ENCODE data around the gene CARS2.

The CARS2 gene

DNA sequence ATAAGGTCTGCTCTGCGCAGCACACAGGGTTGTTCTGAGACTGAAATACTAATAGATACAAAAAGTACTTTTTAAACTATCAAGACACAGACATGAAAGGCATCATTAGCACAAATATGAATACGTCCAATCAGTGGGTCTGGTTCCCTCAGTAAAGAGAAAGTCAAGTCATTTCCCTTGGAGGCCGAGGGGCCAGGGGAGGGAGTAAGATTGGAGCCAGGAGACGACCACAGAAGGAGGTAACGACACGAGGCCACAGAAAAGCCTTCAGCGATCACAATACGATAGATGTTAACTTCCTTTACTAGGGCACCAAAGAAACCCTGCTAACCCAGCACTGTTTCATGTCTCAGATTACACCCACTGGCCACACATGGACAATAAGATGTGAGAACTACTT is 5.3 kb downstream of the CARS2 start:
- H3K36me3 ChIP-seq (ENCODE audit: insufficient read depth, low read length): peaks cover 69% of the 10 kb centered on the region
- no peak overlapping the region for H2AFZ ChIP-seq (ENCODE audit: low read depth, low read length)
- H3K27me3 ChIP-seq (ENCODE audit: insufficient read depth, low read length, poor library complexity): no peaks in the 10 kb centered on the region
- no peak for DNase-seq
- H3K4me1 ChIP-seq (ENCODE audit: insufficient read depth, low read length): peaks cover 23% of the 10 kb centered on the region
- no peak overlapping the region for H3K9ac ChIP-seq (ENCODE audit: low read depth, low read length)
- H3K4me3 ChIP-seq (ENCODE audit: low read depth in 1 of 2, low read length in 2 of 2): no peak overlapping the region
- peaks cover 57% of the 10 kb centered on the region for H3K79me2 ChIP-seq (ENCODE audit: insufficient read depth, low read length)
- no peak for ATAC-seq (ENCODE audit: insufficient read depth, low read depth)
- H4K20me1 ChIP-seq (ENCODE audit: insufficient read depth, low read length): peaks cover 33% of the 10 kb centered on the region
- no peaks in the 10 kb centered on the region for H3K9me3 ChIP-seq (ENCODE audit: insufficient read depth, low read length, severe bottlenecking)
- no peak overlapping the region for H3K27ac ChIP-seq (ENCODE audit: low read length)
- TF ChIP-seq EZH2 (IDR thresholded peaks at IDR 0.05; ENCODE audit: borderline replicate concordance, low read depth, low read length, severe bottlenecking) (no peak), CTCF (IDR thresholded peaks at IDR 0.05; ENCODE audit: borderline replicate concordance, extremely low read depth, low read length, poor library complexity, severe bottlenecking) (no peak)
- no peak overlapping the region for H3K4me2 ChIP-seq (ENCODE audit: insufficient read depth, low read length)

DNA sequence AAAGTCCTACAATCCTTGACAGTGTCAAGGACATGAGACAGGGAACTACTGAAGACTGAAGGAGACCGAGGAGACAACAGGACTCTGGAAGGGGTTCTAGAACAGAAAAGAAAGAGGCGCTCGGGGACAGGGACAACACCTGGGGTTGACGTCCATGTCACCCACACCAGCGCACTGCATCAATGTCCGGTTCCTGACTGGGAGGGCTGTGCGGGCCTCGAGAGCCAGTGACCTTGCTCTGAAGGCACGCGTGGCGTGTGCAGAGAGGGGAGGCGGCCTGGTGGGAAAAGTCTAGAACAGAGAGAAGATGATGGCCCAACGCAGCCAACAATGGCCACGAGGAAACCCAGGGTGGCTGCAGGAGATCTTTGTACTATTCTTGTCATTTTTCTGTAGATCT is 5.7 kb downstream of the CARS2 start:
- peaks cover 53% of the 10 kb centered on the region for H3K79me2 ChIP-seq (ENCODE audit: insufficient read depth, low read length)
- ATAC-seq (ENCODE audit: insufficient read depth, low read depth): no peak
- peaks cover 21% of the 10 kb centered on the region for H3K4me1 ChIP-seq (ENCODE audit: insufficient read depth, low read length)
- H2AFZ ChIP-seq (ENCODE audit: low read depth, low read length): no peak overlapping the region
- no peak for DNase-seq
- no peak overlapping the region for H3K4me2 ChIP-seq (ENCODE audit: insufficient read depth, low read length)
- peaks cover 69% of the 10 kb centered on the region for H3K36me3 ChIP-seq (ENCODE audit: insufficient read depth, low read length)
- H4K20me1 ChIP-seq (ENCODE audit: insufficient read depth, low read length): peaks cover 33% of the 10 kb centered on the region
- H3K27ac ChIP-seq (ENCODE audit: low read length): no peak overlapping the region
- H3K9ac ChIP-seq (ENCODE audit: low read depth, low read length): no peak overlapping the region
- no peak overlapping the region for H3K4me3 ChIP-seq (ENCODE audit: low read depth in 1 of 2, low read length in 2 of 2)
- TF ChIP-seq EZH2 (IDR thresholded peaks at IDR 0.05; ENCODE audit: borderline replicate concordance, low read depth, low read length, severe bottlenecking) (no peak), CTCF (IDR thresholded peaks at IDR 0.05; ENCODE audit: borderline replicate concordance, extremely low read depth, low read length, poor library complexity, severe bottlenecking) (no peak)
- no peaks in the 10 kb centered on the region for H3K9me3 ChIP-seq (ENCODE audit: insufficient read depth, low read length, severe bottlenecking)
- no peaks in the 10 kb centered on the region for H3K27me3 ChIP-seq (ENCODE audit: insufficient read depth, low read length, poor library complexity)

GRCh38 chr13:110699148-110700145 is 6.5 kb downstream of the CARS2 start:
- TF ChIP-seq CTCF (IDR thresholded peaks at IDR 0.05; ENCODE audit: borderline replicate concordance, extremely low read depth, low read length, poor library complexity, severe bottlenecking): no peak
- TF ChIP-seq EZH2 (IDR thresholded peaks at IDR 0.05; ENCODE audit: borderline replicate concordance, low read depth, low read length, severe bottlenecking): no peak
- H4K20me1 ChIP-seq (ENCODE audit: insufficient read depth, low read length): peaks cover 33% of the 10 kb centered on the region
- H3K9ac ChIP-seq (ENCODE audit: low read depth, low read length): no peak overlapping the region
- H3K4me1 ChIP-seq (ENCODE audit: insufficient read depth, low read length): peaks cover 14% of the 10 kb centered on the region
- peaks cover 45% of the 10 kb centered on the region for H3K79me2 ChIP-seq (ENCODE audit: insufficient read depth, low read length)
- no peaks in the 10 kb centered on the region for H3K9me3 ChIP-seq (ENCODE audit: insufficient read depth, low read length, severe bottlenecking)
- H3K4me2 ChIP-seq (ENCODE audit: insufficient read depth, low read length): no peak overlapping the region
- no peak for DNase-seq
- no peak overlapping the region for H3K4me3 ChIP-seq (ENCODE audit: low read depth in 1 of 2, low read length in 2 of 2)
- H3K27ac ChIP-seq (ENCODE audit: low read length): no peak overlapping the region
- no peak for ATAC-seq (ENCODE audit: insufficient read depth, low read depth)
- H2AFZ ChIP-seq (ENCODE audit: low read depth, low read length): no peak overlapping the region
- H3K27me3 ChIP-seq (ENCODE audit: insufficient read depth, low read length, poor library complexity): no peaks in the 10 kb centered on the region
- peaks cover 74% of the 10 kb centered on the region for H3K36me3 ChIP-seq (ENCODE audit: insufficient read depth, low read length)

Data from DND-41 (cell line).